HG02798 (cell line): ENCODE results near the gene ARID3B.
A peak's percentile ranks its signal among the peaks of the same experiment; 100 is the strongest.
"Not testable (repeated sequence)": the region's sequence is repeated elsewhere in the genome, so short reads cannot be mapped to it uniquely, and the experiment has no call there.

Experiments
- ATAC-seq: cut with Tn5 transposase; IDR thresholded peaks from one replicate; pipeline ENCODE4 v1.9.1; 2021; ENCODE audit warnings: mild to moderate bottlenecking; ENCODE audit not compliant: unreplicated experiment, poor library complexity

The ARID3B gene

GRCh38 chr15:74618841-74619596, 78.0 kb downstream of the ARID3B start:
- no peak for ATAC-seq

DNA sequence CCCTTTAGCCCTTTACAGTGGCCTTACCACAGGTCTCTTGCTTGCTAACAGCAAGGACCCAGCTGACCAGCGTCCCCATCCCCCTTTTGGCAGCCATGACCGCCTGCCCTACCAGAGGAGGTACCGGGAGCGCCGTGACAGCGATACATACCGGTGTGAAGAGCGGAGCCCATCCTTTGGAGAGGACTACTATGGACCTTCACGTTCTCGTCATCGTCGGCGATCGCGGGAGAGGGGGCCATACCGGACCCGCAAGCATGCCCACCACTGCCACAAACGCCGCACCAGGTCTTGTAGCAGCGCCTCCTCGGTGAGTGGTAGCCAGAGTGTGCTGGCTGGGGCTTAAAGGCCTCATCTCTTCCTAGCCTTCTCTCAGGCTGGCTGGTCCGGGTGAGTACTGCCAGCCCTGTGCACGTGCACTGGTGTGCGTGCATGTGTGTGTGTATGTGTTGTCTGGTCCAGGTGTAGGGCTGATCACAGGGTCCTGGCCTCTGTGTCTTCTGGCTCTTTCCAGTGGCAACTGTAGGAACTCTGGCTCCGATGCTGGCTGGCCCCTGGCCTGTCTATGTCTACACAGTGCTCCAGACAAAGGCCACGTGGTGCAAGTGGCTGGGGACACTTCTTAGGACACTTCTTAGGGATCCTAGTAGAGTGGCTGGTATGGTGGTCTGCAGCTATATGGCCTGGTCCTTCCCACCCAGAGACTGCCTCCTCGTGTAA, 79.1 kb downstream of the ARID3B start:
- no peak for ATAC-seq

DNA sequence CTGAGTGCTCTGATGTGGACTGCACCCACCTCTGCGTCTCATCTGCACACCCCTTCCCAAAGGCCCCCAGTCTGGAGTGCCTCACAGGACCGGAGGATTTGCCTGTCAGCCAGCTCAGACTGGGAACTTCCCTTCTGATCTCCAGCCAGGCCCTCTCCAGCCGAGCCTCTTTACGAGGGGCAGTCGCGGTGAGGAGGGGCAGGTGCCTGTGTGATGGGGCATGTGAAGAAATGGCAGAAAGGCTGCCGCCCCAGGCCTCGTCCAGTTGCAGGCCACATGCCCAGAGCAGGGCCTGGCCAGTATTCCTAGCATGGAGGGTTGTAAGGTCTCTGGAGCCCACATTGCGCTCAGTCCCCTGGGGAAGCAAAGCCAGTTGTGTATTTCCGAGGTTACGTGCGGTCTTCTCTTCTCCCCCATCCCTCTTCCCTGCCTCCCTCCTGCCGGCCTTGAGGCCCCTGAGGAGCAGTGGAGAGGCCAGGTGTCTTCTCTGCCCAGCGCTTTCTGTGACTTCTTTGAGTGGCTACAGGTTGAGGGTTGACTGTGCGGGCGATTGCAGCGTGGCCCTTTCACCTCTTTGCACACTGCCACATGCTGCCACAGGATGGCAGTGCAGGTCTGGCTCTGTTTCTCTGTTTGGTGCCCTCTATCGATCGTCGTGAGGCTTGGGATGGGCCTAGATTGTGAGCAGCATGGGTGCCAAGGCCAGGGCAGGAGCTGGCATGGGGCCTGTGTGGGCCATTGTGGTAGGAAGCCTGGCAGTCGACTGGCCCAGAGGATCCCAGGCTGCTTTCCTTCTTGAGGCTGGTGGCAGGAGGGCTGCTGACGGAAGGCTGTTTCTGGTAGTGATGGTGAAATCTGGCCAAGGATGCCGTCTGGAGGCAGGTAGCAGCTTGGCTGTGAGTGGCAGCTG, 79.9 kb downstream of the ARID3B start:
- peak; percentile 54 for ATAC-seq

- ATAC-seq = no peak
Observed at GRCh38 chr15:74621546-74621920, 80.5 kb downstream of the ARID3B start.

- ATAC-seq = no peak
Observed at GRCh38 chr15:74621936-74622335, 80.9 kb downstream of the ARID3B start.

- ATAC-seq = no peak
Observed at GRCh38 chr15:74622758-74623157, 81.7 kb downstream of the ARID3B start.

GRCh38 chr15:74624020-74624602, 83.1 kb downstream of the ARID3B start:
- no peak for ATAC-seq

DNA sequence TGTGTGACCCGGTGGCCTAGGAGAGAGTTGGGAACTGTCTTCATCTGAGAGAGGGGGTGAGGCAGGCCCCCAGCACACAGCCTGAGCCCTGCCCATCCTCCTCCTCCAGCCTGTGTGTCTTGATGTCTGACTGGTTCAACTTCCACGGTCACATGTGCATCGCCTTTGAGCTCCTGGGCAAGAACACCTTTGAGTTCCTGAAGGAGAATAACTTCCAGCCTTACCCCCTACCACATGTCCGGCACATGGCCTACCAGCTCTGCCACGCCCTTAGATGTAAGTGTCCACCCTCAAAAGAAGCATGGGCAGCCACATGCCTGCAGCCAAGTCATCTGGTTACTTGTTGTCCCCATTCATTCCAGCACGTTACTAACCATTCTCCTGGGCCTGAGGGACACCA, 84.7 kb downstream of the ARID3B start:
- ATAC-seq = no peak

DNA sequence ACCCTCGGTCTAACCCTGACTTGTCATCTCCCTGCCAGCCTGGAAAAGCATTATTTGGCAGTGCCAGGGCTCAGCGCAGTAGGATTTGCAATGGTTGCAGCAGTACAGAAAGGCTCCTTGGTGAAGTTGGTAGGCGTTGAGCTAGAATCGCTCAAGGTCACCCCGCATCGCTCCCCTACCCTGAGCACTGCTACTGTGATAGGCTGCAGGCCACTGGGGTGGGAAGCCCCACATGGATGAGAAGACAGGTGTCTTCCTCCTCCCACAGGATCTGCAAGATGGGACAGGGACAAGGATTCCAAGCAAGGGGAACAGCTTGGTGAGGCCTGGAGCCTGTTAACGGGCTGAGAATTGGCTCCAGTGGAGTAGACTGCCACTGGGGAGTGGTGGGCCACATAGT, 85.3 kb downstream of the ARID3B start:
- ATAC-seq = no peak

- ATAC-seq = peak; percentile 50
Observed at GRCh38 chr15:74626752-74627692, 86.0 kb downstream of the ARID3B start.

GRCh38 chr15:74627766-74628165, 86.7 kb downstream of the ARID3B start:
- ATAC-seq = no peak

GRCh38 chr15:74628199-74628598, 87.2 kb downstream of the ARID3B start:
- ATAC-seq = no peak

GRCh38 chr15:74628949-74629348, 87.9 kb downstream of the ARID3B start:
- ATAC-seq = no peak

DNA sequence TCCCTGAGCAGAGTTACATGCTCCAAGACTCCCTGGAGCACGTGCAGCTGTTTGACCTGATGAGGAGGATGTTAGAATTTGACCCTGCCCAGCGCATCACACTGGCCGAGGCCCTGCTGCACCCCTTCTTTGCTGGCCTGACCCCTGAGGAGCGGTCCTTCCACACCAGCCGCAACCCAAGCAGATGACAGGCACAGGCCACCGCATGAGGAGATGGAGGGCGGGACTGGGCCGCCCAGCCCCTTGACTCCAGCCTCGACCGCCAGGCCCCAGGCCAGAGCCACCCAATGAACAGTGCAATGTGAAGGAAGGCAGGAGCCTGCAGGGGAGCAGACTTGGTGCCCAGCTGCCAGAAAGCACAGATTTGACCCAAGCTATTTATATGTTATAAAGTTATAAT, 88.7 kb downstream of the ARID3B start:
- not testable (repeated sequence) for ATAC-seq

GRCh38 chr15:74630284-74631086, 89.5 kb downstream of the ARID3B start:
- ATAC-seq = no peak

DNA sequence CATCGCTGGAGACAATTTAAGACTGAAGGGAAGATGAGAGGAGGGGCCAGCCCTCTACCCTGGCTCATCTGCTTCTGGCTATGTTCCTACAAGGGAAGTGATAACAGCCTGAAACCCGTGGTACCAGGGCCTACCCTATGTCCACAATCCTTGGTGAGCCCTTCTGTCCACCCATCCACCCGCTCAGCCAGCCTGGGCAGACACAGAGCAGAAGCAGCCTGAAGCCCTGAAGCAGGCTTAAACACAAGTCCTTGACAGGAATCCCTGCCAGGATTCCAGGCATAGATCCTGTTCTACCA, 90.0 kb downstream of the ARID3B start:
- ATAC-seq = no peak

GRCh38 chr15:74631408-74631807, 90.4 kb downstream of the ARID3B start:
- ATAC-seq = no peak

DNA sequence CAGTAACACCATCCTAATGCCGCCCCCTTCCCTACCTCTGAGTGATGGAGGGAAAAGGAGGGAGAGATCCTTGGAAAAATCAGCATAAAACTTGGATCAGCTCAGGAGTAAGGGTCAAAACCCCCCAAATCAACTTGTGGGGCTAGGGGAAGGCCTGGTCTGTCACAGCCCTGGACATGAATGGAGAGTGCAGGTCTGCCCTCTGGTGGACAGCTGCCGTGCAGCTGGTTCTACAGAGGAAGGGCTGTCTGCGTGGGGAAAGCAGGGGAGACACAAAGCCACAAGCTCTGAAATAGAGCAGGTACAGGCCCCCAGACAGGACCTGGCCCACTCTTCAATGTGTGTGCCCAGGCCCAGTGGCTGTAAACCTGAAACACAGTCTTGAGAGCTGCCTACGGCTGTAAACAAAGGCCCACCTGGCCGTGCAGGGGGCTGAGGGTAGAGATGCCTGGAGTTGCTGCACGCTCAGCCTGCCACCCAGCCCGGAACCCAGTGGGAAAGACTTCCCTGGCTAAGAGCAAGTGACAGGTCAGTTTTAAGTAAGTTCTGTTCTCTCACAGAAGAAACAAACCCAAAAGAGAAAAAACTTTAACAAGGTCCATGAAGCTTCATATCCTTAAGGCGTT, 91.0 kb downstream of the ARID3B start:
- ATAC-seq = no peak
